ENCODE measurements around the gene WSCD2. TPM values are rescaled to one million over a fixed set of nuclear protein-coding genes. Genes with fewer than 3 reads are reported as not detected.

The WSCD2 gene
- total and polyA plus RNA-seq, 2 donors (not counting 1 experiment from before 2014, with no cell fraction given), result 1.1 to 5.9 TPM

DNA sequence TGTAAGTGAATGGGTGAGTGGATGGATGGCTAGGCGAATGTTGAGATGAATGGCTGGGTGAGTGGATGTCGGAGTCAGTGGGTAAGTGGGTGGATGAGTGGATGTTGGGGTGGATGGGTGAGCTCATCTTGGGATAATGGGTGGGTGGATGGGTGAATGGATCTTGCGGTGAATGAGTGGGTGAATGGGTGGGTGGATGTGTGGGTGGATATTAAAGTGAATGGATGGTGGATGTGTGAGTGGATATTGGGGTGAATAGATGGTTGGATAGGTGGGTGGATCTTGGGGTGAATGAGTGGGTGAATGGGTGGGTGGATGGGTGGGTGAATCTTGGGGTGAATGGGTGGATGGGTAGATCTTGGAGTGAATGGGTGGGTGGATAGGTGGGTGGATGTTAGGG is 158.1 kb downstream of the WSCD2 start:
- no peak for TF ChIP-seq EZH2 (IDR thresholded peaks at IDR 0.05; ENCODE audit: borderline replicate concordance, insufficient read depth, low read depth, low read length, poor library complexity, severe bottlenecking)
- TF ChIP-seq, protein P1, sequence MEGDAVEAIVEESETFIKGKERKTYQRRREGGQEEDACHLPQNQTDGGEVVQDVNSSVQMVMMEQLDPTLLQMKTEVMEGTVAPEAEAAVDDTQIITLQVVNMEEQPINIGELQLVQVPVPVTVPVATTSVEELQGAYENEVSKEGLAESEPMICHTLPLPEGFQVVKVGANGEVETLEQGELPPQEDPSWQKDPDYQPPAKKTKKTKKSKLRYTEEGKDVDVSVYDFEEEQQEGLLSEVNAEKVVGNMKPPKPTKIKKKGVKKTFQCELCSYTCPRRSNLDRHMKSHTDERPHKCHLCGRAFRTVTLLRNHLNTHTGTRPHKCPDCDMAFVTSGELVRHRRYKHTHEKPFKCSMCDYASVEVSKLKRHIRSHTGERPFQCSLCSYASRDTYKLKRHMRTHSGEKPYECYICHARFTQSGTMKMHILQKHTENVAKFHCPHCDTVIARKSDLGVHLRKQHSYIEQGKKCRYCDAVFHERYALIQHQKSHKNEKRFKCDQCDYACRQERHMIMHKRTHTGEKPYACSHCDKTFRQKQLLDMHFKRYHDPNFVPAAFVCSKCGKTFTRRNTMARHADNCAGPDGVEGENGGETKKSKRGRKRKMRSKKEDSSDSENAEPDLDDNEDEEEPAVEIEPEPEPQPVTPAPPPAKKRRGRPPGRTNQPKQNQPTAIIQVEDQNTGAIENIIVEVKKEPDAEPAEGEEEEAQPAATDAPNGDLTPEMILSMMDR (IDR thresholded peaks at IDR 0.05), result no peak
- Histone ChIP-seq H3K79me2 (ENCODE audit: control insufficient read depth, insufficient read depth, low read length) (no peaks in the 10 kb centered on the region), H3K27me3 (replicated peaks in 1 of 4; ENCODE audit: control extremely low read depth in 1 of 4, control insufficient read depth in 3 of 4, insufficient read depth in 4 of 4, low read length in 3 of 4) (peaks cover 0 to 5% (median 1%) of the 10 kb centered on the region in 4 experiments), H3K27ac (ENCODE audit: low read length in 2 of 2) (no peak overlapping the region), H3K36me3 (replicated peaks in 1 of 2; ENCODE audit: control extremely low read depth in 1 of 2, control insufficient read depth in 1 of 2, extremely low read depth in 1 of 2, insufficient read depth in 2 of 2, low read length in 1 of 2) (no peaks in the 10 kb centered on the region), H2AFZ (ENCODE audit: insufficient read depth, low read depth, low read length, poor library complexity, severe bottlenecking) (no peak overlapping the region), H3K9ac (ENCODE audit: low read length) (no peak overlapping the region), H3K4me2 (replicated peaks; ENCODE audit: low read depth, low read length, poor library complexity, severe bottlenecking) (no peak overlapping the region), H3K4me1 (ENCODE audit: control insufficient read depth in 2 of 2, insufficient read depth in 2 of 2, low read length in 2 of 2) (no peaks in the 10 kb centered on the region), H3K9me3 (ENCODE audit: control extremely low read depth in 1 of 3, control insufficient read depth in 2 of 3, insufficient read depth in 1 of 3, low read length in 2 of 3) (peaks cover 0 to 3% (median 0%) of the 10 kb centered on the region in 3 donors), H3K4me3 (ENCODE audit: control extremely low read depth in 1 of 5, extremely low read depth in 1 of 5, insufficient read depth in 1 of 5, low read depth in 2 of 5, low read length in 4 of 5) (no peak overlapping the region), H4K20me1 (ENCODE audit: control insufficient read depth, insufficient read depth, low read length, poor library complexity, severe bottlenecking) (no peaks in the 10 kb centered on the region)
- H3K27ac Mint-ChIP-seq, result no peak overlapping the region
- intact Hi-C loops (cut with micrococcal nuclease), result no loop called here
- peaks cover 16% of the 10 kb centered on the region for H3K27me3 Mint-ChIP-seq
- peaks cover 2% of the 10 kb centered on the region for H3K4me1 Mint-ChIP-seq
- ChIA-PET POLR2A (no interaction called here), CTCF (no interaction called here)
- DNase-seq (no peak), ATAC-seq (ENCODE audit: low read depth) (no peak)
- H3K9me3 Mint-ChIP-seq (ENCODE audit: insufficient read depth), result no peaks in the 10 kb centered on the region
- no peak overlapping the region for H3K4me3 Mint-ChIP-seq
- WGBS (ENCODE audit: insufficient coverage), result 94% methylated on average over 3 of the region's 3 CpGs

DNA sequence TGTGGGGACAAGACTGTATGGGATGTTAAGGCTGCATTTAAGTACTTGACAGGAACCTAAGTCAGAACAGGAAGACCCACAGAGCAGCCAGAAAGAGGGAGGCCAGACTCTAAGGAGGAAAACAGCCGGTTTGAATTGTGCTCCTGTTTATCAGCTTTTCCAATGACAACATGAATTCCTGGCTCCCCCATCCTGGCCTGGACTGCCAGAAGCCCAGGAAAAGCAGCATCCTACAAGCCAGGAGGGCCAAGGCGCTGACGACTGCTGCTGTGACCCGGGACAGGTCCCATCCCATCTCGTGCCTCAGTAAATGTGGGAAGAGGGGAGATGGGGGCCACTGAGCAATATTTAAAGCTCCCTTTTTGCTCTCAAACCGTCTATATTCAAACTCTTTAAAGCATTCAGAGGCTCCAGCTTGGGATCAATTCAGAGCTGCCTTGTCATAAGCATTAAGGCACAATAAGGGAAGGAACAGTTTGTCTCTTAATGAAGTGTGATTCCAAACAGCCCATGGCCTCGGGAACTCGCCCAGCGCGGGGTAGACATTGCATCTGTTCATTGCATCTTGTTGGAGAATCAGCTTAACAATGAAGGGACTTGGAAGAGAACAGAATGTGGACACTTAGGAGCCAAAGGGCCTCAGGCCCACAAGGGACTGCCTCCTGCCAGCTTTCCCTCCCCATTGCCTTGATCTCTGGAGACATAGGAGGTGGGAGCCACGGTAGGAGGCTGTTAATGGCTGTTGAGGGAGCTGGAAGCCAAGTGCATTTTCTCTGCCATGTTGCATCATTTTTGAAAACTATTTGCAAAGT is 160.5 kb downstream of the WSCD2 start:
- ChIA-PET POLR2A (no interaction called here), CTCF (no interaction called here)
- no peak overlapping the region for H3K27ac ChIP-seq (ENCODE audit: low read length in 2 of 2)
- TF ChIP-seq, protein P1 (IDR thresholded peaks at IDR 0.05), result no peak
- no peak for TF ChIP-seq EZH2 (IDR thresholded peaks at IDR 0.05; ENCODE audit: borderline replicate concordance, insufficient read depth, low read depth, low read length, poor library complexity, severe bottlenecking)
- Mint-ChIP-seq H3K27me3 (peaks cover 16% of the 10 kb centered on the region), H3K27ac (no peak overlapping the region), H3K9me3 (ENCODE audit: insufficient read depth) (no peaks in the 10 kb centered on the region), H3K4me1 (no peaks in the 10 kb centered on the region), H3K4me3 (no peak overlapping the region)
- H3K79me2 ChIP-seq (ENCODE audit: control insufficient read depth, insufficient read depth, low read length), result no peaks in the 10 kb centered on the region
- H3K4me3 ChIP-seq (ENCODE audit: control extremely low read depth in 1 of 5, extremely low read depth in 1 of 5, insufficient read depth in 1 of 5, low read depth in 2 of 5, low read length in 4 of 5), result no peak overlapping the region
- no peak overlapping the region for H2AFZ ChIP-seq (ENCODE audit: insufficient read depth, low read depth, low read length, poor library complexity, severe bottlenecking)
- H3K9ac ChIP-seq (ENCODE audit: low read length), result no peak overlapping the region
- H3K4me2 ChIP-seq (replicated peaks; ENCODE audit: low read depth, low read length, poor library complexity, severe bottlenecking), result no peak overlapping the region
- no peaks in the 10 kb centered on the region for H3K4me1 ChIP-seq (ENCODE audit: control insufficient read depth in 2 of 2, insufficient read depth in 2 of 2, low read length in 2 of 2)
- H3K36me3 ChIP-seq (replicated peaks in 1 of 2; ENCODE audit: control extremely low read depth in 1 of 2, control insufficient read depth in 1 of 2, extremely low read depth in 1 of 2, insufficient read depth in 2 of 2, low read length in 1 of 2), result no peaks in the 10 kb centered on the region
- intact Hi-C loops (cut with micrococcal nuclease), result no loop called here
- peaks cover 0 to 4% (median 0%) of the 10 kb centered on the region in 3 donors for H3K9me3 ChIP-seq (ENCODE audit: control extremely low read depth in 1 of 3, control insufficient read depth in 2 of 3, insufficient read depth in 1 of 3, low read length in 2 of 3)
- WGBS (ENCODE audit: insufficient coverage), result 98% methylated on average over 5 of the region's 11 CpGs
- DNase-seq (no peak), ATAC-seq (ENCODE audit: low read depth) (no peak)
- no peaks in the 10 kb centered on the region for H4K20me1 ChIP-seq (ENCODE audit: control insufficient read depth, insufficient read depth, low read length, poor library complexity, severe bottlenecking)
- H3K27me3 ChIP-seq (replicated peaks in 1 of 4; ENCODE audit: control extremely low read depth in 1 of 4, control insufficient read depth in 3 of 4, insufficient read depth in 4 of 4, low read length in 3 of 4), result no peaks in the 10 kb centered on the region
